ENCODE measurements around the gene IGF1.

GRCh38 chr12:102479099-102479885 is 1.1 kb downstream of the IGF1 start:
- no peak for TF ChIP-seq POLR2A (IDR thresholded peaks at IDR 0.05)
- TF ChIP-seq CTCF (IDR thresholded peaks at IDR 0.05) = no peak
